ENCODE results near the gene HMOX2.

The HMOX2 gene

GRCh38 chr16:4519274-4520058, 43.3 kb downstream of the HMOX2 start:
- peaks cover 10% of the 10 kb centered on the region; the same call in 1 of the 2 replicates for H3F3A ChIP-seq (ENCODE audit: insufficient read depth)
- H2AFZ ChIP-seq (ENCODE audit: low read depth, low read length, severe bottlenecking) = no peak overlapping the region
- no peak overlapping the region for H3K4me3 ChIP-seq (ENCODE audit: insufficient read depth, low read length, poor library complexity, severe bottlenecking)
- H4K20me1 ChIP-seq (ENCODE audit: low read depth, low read length) = no peaks in the 10 kb centered on the region
- H3K9me3 ChIP-seq (ENCODE audit: insufficient read depth, low read length) = no peaks in the 10 kb centered on the region
- H3K4me2 ChIP-seq (ENCODE audit: low read depth, low read length, poor library complexity, severe bottlenecking) = no peak overlapping the region
- no peaks in the 10 kb centered on the region for H3K9me2 ChIP-seq (replicated peaks; ENCODE audit: insufficient read depth, low read length)
- H3K79me2 ChIP-seq (ENCODE audit: insufficient read depth, low read length) = no peaks in the 10 kb centered on the region
- TF ChIP-seq CTCF (IDR thresholded peaks at IDR 0.05; ENCODE audit: insufficient read depth, low read length, poor library complexity, severe bottlenecking) (no peak), EZH2phosphoT487 (conservative IDR thresholded peaks at IDR 0.05; ENCODE audit: low read length) (no peak)
- H3K27ac ChIP-seq (ENCODE audit: low read depth, low read length) = no peak overlapping the region
- H3K9ac ChIP-seq (ENCODE audit: low read length) = no peak overlapping the region
- no peaks in the 10 kb centered on the region for H3K36me3 ChIP-seq (ENCODE audit: low read length)
- no peaks in the 10 kb centered on the region for H3K27me3 ChIP-seq (ENCODE audit: low read length)

GRCh38 chr16:4520913-4521312, 44.7 kb downstream of the HMOX2 start:
- Histone ChIP-seq H3K4me2 (ENCODE audit: low read depth, low read length, poor library complexity, severe bottlenecking) (no peak overlapping the region), H3K9me2 (replicated peaks; ENCODE audit: insufficient read depth, low read length) (no peaks in the 10 kb centered on the region), H3K9ac (ENCODE audit: low read length) (no peak overlapping the region), H3K9me3 (ENCODE audit: insufficient read depth, low read length) (no peaks in the 10 kb centered on the region), H3F3A (ENCODE audit: insufficient read depth) (0 out of 2 replicates have a peak, but pooled peaks cover 2% of the 10 kb centered on the region), H3K36me3 (ENCODE audit: low read length) (no peaks in the 10 kb centered on the region), H3K4me3 (ENCODE audit: insufficient read depth, low read length, poor library complexity, severe bottlenecking) (no peak overlapping the region), H3K27me3 (ENCODE audit: low read length) (no peaks in the 10 kb centered on the region), H3K79me2 (ENCODE audit: insufficient read depth, low read length) (no peaks in the 10 kb centered on the region), H2AFZ (ENCODE audit: low read depth, low read length, severe bottlenecking) (no peak overlapping the region), H3K27ac (ENCODE audit: low read depth, low read length) (no peak overlapping the region), H4K20me1 (ENCODE audit: low read depth, low read length) (no peaks in the 10 kb centered on the region)
- no peak for TF ChIP-seq CTCF (IDR thresholded peaks at IDR 0.05; ENCODE audit: insufficient read depth, low read length, poor library complexity, severe bottlenecking)
- no peak for TF ChIP-seq EZH2phosphoT487 (conservative IDR thresholded peaks at IDR 0.05; ENCODE audit: low read length)

GRCh38 chr16:4522051-4522581, 45.9 kb downstream of the HMOX2 start:
- no peak overlapping the region for H3K4me3 ChIP-seq (ENCODE audit: insufficient read depth, low read length, poor library complexity, severe bottlenecking)
- no peak overlapping the region for H3K4me2 ChIP-seq (ENCODE audit: low read depth, low read length, poor library complexity, severe bottlenecking)
- H3K27ac ChIP-seq (ENCODE audit: low read depth, low read length) = no peak overlapping the region
- H3K27me3 ChIP-seq (ENCODE audit: low read length) = no peaks in the 10 kb centered on the region
- no peaks in the 10 kb centered on the region for H3K79me2 ChIP-seq (ENCODE audit: insufficient read depth, low read length)
- H3K36me3 ChIP-seq (ENCODE audit: low read length) = no peaks in the 10 kb centered on the region
- TF ChIP-seq CTCF (IDR thresholded peaks at IDR 0.05; ENCODE audit: insufficient read depth, low read length, poor library complexity, severe bottlenecking) = no peak
- no peak for TF ChIP-seq EZH2phosphoT487 (conservative IDR thresholded peaks at IDR 0.05; ENCODE audit: low read length)
- no peaks in the 10 kb centered on the region for H3K9me2 ChIP-seq (replicated peaks; ENCODE audit: insufficient read depth, low read length)
- H3F3A ChIP-seq (ENCODE audit: insufficient read depth) = no peaks in the 10 kb centered on the region
- no peak overlapping the region; the same call in 1 of the 2 replicates for H3K9ac ChIP-seq (ENCODE audit: low read length)
- no peaks in the 10 kb centered on the region for H4K20me1 ChIP-seq (ENCODE audit: low read depth, low read length)
- no peak overlapping the region for H2AFZ ChIP-seq (ENCODE audit: low read depth, low read length, severe bottlenecking)
- no peaks in the 10 kb centered on the region for H3K9me3 ChIP-seq (ENCODE audit: insufficient read depth, low read length)

All from SU-DHL-6 (cell line).